Sigmoid colon (tissue), 4 donors: ENCODE measurements around the gene UCKL1.

Experiments used
- POLR2A ChIP-seq, 2 donors: fragments of 450-650 bp; IDR thresholded peaks; one replicate each; pipeline ENCODE4 v1.6.1; 2016; ENCODE audit warnings: antibody characterized with exemption in 2 of 2, mild to moderate bottlenecking in 2 of 2, moderate library complexity in 2 of 2
- POLR2AphosphoS5 ChIP-seq, 4 donors: sonication (generic); formaldehyde crosslinking; IDR thresholded peaks; one replicate each; pipeline ENCODE4 v1.6.1; 2017; ENCODE audit warnings: antibody characterized with exemption in 4 of 4
- TF ChIP-seq, protein P1 (sequence below), 4 experiments: fragments of 450-650 bp in 3 of 4; fragments of 200-600 bp in 1 of 4; IDR thresholded peaks; one replicate each; pipeline ENCODE4 v1.5.1; 2016 to 2019; ENCODE audit warnings: antibody characterized with exemption in 4 of 4, mild to moderate bottlenecking in 3 of 4, moderate library complexity in 2 of 4

DNA sequence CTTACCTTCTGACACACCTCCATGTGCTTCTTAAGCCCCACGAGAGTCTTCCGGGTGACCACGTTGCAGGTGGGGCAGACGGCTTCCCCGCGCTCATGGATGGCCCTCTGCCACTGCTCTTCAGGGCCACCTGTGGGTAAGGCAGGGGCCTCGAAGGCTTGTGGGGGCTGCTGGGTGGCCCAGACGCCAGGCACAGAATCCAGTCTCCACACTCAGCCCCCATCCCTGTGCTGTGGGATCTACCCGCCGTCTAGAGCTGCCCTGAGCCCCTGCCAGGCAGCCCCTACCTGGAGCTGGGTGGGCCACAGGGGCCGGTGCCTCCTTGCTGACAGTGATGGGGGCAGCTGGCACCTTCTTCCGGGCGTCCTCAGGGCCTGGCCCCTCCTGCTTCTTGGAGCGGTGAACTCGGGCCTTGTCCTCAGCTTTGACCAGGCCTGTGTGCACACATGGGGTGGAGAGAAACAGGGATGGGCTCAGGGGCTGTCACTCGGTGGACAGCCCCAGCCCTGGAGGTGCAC, 7.6 kb upstream of the UCKL1 start:
- TF ChIP-seq, protein P1, sequence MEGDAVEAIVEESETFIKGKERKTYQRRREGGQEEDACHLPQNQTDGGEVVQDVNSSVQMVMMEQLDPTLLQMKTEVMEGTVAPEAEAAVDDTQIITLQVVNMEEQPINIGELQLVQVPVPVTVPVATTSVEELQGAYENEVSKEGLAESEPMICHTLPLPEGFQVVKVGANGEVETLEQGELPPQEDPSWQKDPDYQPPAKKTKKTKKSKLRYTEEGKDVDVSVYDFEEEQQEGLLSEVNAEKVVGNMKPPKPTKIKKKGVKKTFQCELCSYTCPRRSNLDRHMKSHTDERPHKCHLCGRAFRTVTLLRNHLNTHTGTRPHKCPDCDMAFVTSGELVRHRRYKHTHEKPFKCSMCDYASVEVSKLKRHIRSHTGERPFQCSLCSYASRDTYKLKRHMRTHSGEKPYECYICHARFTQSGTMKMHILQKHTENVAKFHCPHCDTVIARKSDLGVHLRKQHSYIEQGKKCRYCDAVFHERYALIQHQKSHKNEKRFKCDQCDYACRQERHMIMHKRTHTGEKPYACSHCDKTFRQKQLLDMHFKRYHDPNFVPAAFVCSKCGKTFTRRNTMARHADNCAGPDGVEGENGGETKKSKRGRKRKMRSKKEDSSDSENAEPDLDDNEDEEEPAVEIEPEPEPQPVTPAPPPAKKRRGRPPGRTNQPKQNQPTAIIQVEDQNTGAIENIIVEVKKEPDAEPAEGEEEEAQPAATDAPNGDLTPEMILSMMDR (IDR thresholded peaks at IDR 0.05): no peak
- TF ChIP-seq POLR2AphosphoS5 (IDR thresholded peaks at IDR 0.05) (no peak), POLR2A (IDR thresholded peaks at IDR 0.05) (no peak)
